GM10847 (cell line): ENCODE data around the gene TBX2.

Experiments used
- POLR2A ChIP-seq: IDR thresholded peaks from 2 replicates; pipeline ENCODE4 v1.6.1; 2011; ENCODE audit not compliant: insufficient read length; ENCODE audit errors: extremely low read depth

Gene TBX2

GRCh38 chr17:61402073-61402541 lies 2.5 kb downstream of the TBX2 start:
- no peak for TF ChIP-seq POLR2A

GRCh38 chr17:61402978-61403800 lies 3.5 kb downstream of the TBX2 start:
- no peak for TF ChIP-seq POLR2A

GRCh38 chr17:61403801-61404662 lies 4.4 kb downstream of the TBX2 start:
- TF ChIP-seq POLR2A, result no peak

- no peak for TF ChIP-seq POLR2A
These were observed 4.9 kb downstream of the TBX2 start for GRCh38 chr17:61404663-61404912.

- TF ChIP-seq POLR2A, result no peak
These were observed 5.5 kb downstream of the TBX2 start for GRCh38 chr17:61404913-61405685.

- TF ChIP-seq POLR2A, result no peak
These were observed 6.3 kb downstream of the TBX2 start for GRCh38 chr17:61405686-61406536.

GRCh38 chr17:61406537-61406845 lies 6.8 kb downstream of the TBX2 start:
- TF ChIP-seq POLR2A, result no peak

- no peak for TF ChIP-seq POLR2A
These were observed 7.6 kb downstream of the TBX2 start for GRCh38 chr17:61406971-61407911.

GRCh38 chr17:61408151-61409041 lies 8.8 kb downstream of the TBX2 start:
- no peak for TF ChIP-seq POLR2A

- TF ChIP-seq POLR2A, result no peak
These were observed 9.9 kb downstream of the TBX2 start for GRCh38 chr17:61409301-61410112.

GRCh38 chr17:61410141-61411010 lies 10.7 kb downstream of the TBX2 start:
- no peak for TF ChIP-seq POLR2A
